NCI-H748 treated with DMSO at 0.1 percent for 48 hours (cell line): ENCODE results near the gene PANK4.
"Not testable (repeated sequence)": the region's sequence is repeated elsewhere in the genome, so short reads cannot be mapped to it uniquely, and the experiment has no call there.

Experiments
- DNase-seq: peaks from one replicate; lab custom pipeline; 2025; lab: John Stamatoyannopoulos, UW

PANK4 gene

GRCh38 chr1:2460203-2460602, 66.2 kb downstream of the PANK4 start:
- no peak for DNase-seq

DNA sequence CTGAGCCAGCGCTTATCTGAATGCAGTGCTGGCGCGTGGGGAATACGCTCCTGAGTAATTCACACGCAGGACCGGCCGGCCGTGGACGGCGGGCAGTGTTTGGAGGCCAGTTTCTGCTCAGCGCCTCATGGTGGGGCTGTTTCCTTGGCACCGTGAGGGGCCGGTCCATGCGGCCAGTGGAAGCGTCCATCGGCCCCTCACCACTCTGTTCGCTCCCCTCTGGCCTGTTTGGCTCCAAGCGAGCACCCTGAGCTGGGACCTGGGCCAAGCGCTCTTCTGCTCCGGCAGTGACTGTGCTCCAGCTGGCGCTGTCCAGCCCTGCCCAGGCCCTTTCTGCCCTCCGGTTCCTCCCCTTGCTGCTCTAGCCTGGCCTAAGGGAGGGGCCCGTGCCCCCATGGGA, 66.6 kb downstream of the PANK4 start:
- no peak for DNase-seq

DNA sequence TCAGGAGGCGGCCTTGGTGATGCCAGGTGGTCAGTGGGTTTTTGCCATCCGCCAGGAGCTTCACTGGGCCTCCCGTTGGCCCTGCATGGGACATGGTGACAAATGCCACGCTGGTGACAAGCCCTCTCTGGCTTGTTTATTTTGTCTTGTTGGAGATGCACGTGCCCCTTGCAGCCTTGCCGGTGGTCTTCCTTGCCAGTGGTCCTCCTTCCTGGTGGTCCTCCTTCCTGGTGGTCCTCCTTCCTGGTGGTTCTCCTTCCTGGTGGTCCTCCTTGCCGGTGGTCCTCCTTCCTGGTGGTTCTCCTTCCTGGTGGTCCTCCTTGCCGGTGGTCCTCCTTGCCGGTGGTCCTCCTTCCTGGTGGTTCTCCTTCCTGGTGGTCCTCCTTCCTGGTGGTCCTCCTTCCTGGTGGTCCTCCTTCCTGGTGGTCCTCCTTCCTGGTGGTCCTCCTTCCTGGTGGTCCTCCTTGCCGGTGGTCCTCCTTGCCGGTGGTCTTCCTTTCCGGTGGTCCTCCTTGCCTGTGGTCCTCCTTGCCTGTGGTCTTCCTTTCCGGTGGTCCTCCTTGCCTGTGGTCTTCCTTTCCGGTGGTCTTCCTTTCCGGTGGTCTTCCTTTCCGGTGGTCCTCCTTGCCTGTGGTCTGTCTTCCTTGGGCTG, 67.2 kb downstream of the PANK4 start:
- DNase-seq = not testable (repeated sequence)

DNA sequence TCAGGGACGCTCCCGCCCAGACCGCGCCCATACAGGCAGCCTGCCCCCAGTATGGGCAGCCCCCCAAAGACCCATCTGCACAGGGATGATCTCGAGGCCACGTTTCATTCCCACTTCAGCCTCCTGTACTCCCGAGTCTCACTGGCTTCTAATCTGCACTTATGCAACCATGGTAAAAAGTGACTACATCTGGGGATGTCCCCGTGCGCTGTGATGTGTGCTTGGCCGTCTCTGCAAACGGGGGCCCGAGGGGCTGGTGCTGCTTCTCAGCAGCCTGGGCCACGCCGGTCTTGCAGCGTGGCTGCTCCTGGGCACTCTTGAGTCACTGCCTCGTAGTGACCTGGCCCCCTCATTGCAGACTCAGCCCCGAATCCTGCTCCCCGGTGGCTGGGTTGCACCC, 67.7 kb downstream of the PANK4 start:
- no peak for DNase-seq
